Gastroesophageal sphincter (tissue), 4 donors: ENCODE measurements around the gene FBXW4. TPM values are rescaled to one million over a fixed set of nuclear protein-coding genes. Genes with fewer than 3 reads are reported as not detected.
"Not testable (repeated sequence)": the region's sequence is repeated elsewhere in the genome, so short reads cannot be mapped to it uniquely, and the experiment has no call there.

Experiments used
- ATAC-seq: fragments of 150-250 bp; one replicate; pipeline ENCODE4 v1.9.1; 2016; ENCODE audit warnings: mild to moderate bottlenecking, moderate library complexity
- H3K27ac ChIP-seq, 4 donors: fragments of 200-600 bp; sonication (generic) in 3 of 4; 1 replicate in 3 of 4; 2 replicates in 1 of 4; pipeline ENCODE4 v1.5.1; 2016 to 2019
- H3K27me3 ChIP-seq: fragments of 200-600 bp; sonication (generic); one replicate; pipeline ENCODE4 v1.5.1; 2019
- H3K36me3 ChIP-seq, 2 donors: fragments of 200-600 bp; sonication (generic); one replicate each; pipeline ENCODE4 v1.5.1; 2019; ENCODE audit warnings: control low read depth in 1 of 2
- H3K4me1 ChIP-seq, 3 donors: fragments of 200-600 bp; sonication (generic); 1 replicate in 2 of 3; 2 replicates in 1 of 3; pipeline ENCODE4 v1.5.1; 2016 to 2019; ENCODE audit warnings: control low read depth in 2 of 3
- H3K4me3 ChIP-seq, 2 donors: fragments of 200-600 bp; sonication (generic); one replicate each; pipeline ENCODE4 v1.5.1; 2019; ENCODE audit warnings: mild to moderate bottlenecking in 1 of 2, moderate library complexity in 1 of 2
- H3K9me3 ChIP-seq, 3 donors: fragments of 200-600 bp; sonication (generic); one replicate each; pipeline ENCODE4 v1.5.1; 2017 to 2019; ENCODE audit warnings: control low read depth in 2 of 3
- CTCF ChIP-seq, 4 experiments: fragments of 200-600 bp in 2 of 4; fragments of 450-650 bp in 2 of 4; sonication (generic) in 1 of 4; IDR thresholded peaks; one replicate each; pipeline ENCODE4 v1.5.1; 2017 to 2019; ENCODE audit warnings: antibody characterized with exemption in 4 of 4, mild to moderate bottlenecking in 2 of 4, moderate library complexity in 2 of 4
- EP300 ChIP-seq: sonication (generic); formaldehyde crosslinking; IDR thresholded peaks from one replicate; pipeline ENCODE4 v1.6.1; 2017; ENCODE audit warnings: antibody characterized with exemption, mild to moderate bottlenecking
- POLR2A ChIP-seq, 2 donors: fragments of 450-650 bp; IDR thresholded peaks; one replicate each; pipeline ENCODE4 v1.6.1; 2017; ENCODE audit warnings: antibody characterized with exemption in 2 of 2, mild to moderate bottlenecking in 2 of 2, moderate library complexity in 1 of 2
- POLR2AphosphoS5 ChIP-seq: sonication (generic); formaldehyde crosslinking; IDR thresholded peaks from one replicate; pipeline ENCODE4 v1.6.1; 2017; ENCODE audit warnings: antibody characterized with exemption
- WGBS, 2 donors: methylation state at CpG; one replicate each; pipeline ENCODE4 v1.1.5; 2018; ENCODE audit warnings: low coverage in 1 of 2; 5-methylcytosine and 5-hydroxymethylcytosine counted together
- total RNA-seq, 4 donors: library from RNA; depleted of rRNA; stranded (reverse); fragments of >200 nt; gene quantifications; one replicate each; pipeline ENCODE4 v1.1.0, GENCODE V29; 2016

Gene FBXW4
- total RNA-seq, 4 donors from 2014 or later: 85.4 to 131 (median 112) TPM

DNA sequence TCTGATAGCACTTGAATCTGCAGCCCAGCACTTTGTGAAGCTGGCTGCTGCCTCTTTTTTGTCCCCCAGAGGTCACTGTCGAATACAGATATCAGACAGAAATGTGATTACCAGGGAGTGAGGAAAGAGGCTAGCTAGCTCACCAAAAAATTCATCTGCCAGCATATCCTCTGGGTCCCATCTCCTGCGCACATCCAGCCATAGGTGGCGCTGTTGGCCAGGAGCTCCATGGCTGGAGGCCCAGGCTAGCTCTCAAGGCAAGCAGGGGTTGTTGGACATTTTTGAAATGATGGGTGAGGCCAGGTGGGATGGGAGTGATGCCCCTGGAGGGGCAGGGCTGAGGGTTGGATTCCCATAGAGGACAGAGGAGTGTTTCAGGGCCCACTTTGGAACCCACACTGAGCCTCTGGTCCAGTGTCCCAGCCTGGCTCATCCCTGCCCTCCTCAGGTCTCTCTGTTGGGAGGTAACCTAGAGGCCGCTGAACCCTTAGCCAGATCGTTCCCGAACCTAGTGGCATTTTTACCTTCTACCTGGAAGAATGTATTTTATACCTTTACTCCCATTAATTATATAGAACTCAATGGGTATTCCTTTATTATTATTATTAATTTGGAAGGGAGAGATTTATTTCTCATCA, 92.1 kb downstream of the FBXW4 start:
- Histone ChIP-seq H3K4me3 (no peak overlapping the region), H3K36me3 (peaks cover 0 to 53% of the 10 kb centered on the region in 2 donors), H3K4me1 (no peaks in the 10 kb centered on the region), H3K9me3 (no peaks in the 10 kb centered on the region), H3K27me3 (no peaks in the 10 kb centered on the region), H3K27ac (no peak overlapping the region)
- peak in 3 of 4 experiments; percentile 61 to 71 (median 65) for TF ChIP-seq CTCF (IDR thresholded peaks at IDR 0.05)
- no peak for TF ChIP-seq POLR2AphosphoS5
- peak; percentile 78 for ATAC-seq
- 54 to 67% methylated on average over 4 to 6 of the region's 6 CpGs for WGBS, 2 donors

- H3K9me3 ChIP-seq: no peaks in the 10 kb centered on the region
- no peaks in the 10 kb centered on the region for H3K4me1 ChIP-seq
- 63% methylated on average over 1 of the region's 1 CpG; no CpG with 5 or more reads in 1 of the 2 donors for WGBS, 2 donors
- no peak overlapping the region for H3K27ac ChIP-seq
- peaks cover 0 to 40% of the 10 kb centered on the region in 2 donors for H3K36me3 ChIP-seq
- H3K4me3 ChIP-seq: no peak overlapping the region
- H3K27me3 ChIP-seq: no peaks in the 10 kb centered on the region
- TF ChIP-seq EP300 (no peak), CTCF (IDR thresholded peaks at IDR 0.05) (no peak), POLR2AphosphoS5 (no peak), POLR2A (IDR thresholded peaks at IDR 0.05) (no peak)
- no peak for ATAC-seq
These were observed 93.4 kb downstream of the FBXW4 start for GRCh38 chr10:101601541-101601940.

GRCh38 chr10:101597091-101597900, 97.7 kb downstream of the FBXW4 start:
- no peak for ATAC-seq
- no peak for TF ChIP-seq EP300
- TF ChIP-seq CTCF (IDR thresholded peaks at IDR 0.05): no peak
- no peak for TF ChIP-seq POLR2A (IDR thresholded peaks at IDR 0.05)
- no peak for TF ChIP-seq POLR2AphosphoS5
- Histone ChIP-seq H3K27me3 (no peaks in the 10 kb centered on the region), H3K4me3 (no peak overlapping the region), H3K36me3 (peaks cover 0 to 18% of the 10 kb centered on the region in 2 donors), H3K4me1 (no peaks in the 10 kb centered on the region), H3K27ac (no peak overlapping the region), H3K9me3 (no peaks in the 10 kb centered on the region)
- 57 to 62% methylated on average over 7 to 14 of the region's 14 CpGs for WGBS, 2 donors

- WGBS, 2 donors: 86 to 90% methylated on average over 8 to 13 of the region's 13 CpGs
- Histone ChIP-seq H3K4me3 (no peak overlapping the region), H3K9me3 (no peaks in the 10 kb centered on the region), H3K27me3 (no peaks in the 10 kb centered on the region), H3K36me3 (peaks cover 0 to 14% of the 10 kb centered on the region in 2 donors), H3K27ac (no peak overlapping the region), H3K4me1 (no peaks in the 10 kb centered on the region)
- TF ChIP-seq POLR2AphosphoS5 (no peak), EP300 (no peak), POLR2A (IDR thresholded peaks at IDR 0.05) (no peak), CTCF (IDR thresholded peaks at IDR 0.05) (no peak)
- no peak for ATAC-seq
These were observed 99.2 kb downstream of the FBXW4 start for GRCh38 chr10:101595591-101596433.

DNA sequence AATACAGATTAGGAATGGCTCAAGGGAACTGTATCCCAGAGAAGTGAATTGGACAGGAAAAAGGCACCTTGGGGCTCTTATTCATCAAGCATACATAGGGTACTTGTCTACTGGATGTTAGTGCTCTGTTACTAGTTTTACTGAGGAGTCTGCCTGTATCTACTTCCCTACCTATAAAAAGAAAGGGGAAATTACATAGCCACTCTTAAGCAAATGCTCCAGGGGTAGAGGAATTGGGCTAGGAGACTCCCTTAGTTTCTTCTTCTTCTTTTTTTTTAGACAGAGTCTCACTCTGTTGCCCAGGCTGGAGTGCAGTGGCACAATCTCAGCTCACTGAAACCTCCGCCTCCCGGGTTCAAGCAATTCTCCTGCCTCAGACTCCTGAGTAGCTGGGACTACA, 101.6 kb downstream of the FBXW4 start:
- not testable (repeated sequence) for H3K9me3 ChIP-seq, H3K4me3 ChIP-seq, H3K36me3 ChIP-seq, H3K27me3 ChIP-seq, ATAC-seq, H3K4me1 ChIP-seq, H3K27ac ChIP-seq
- 47 to 88% methylated on average over 2 of the region's 2 CpGs for WGBS, 2 donors
